Measurements from ENCODE around the gene MYO10.

MYO10 gene

DNA sequence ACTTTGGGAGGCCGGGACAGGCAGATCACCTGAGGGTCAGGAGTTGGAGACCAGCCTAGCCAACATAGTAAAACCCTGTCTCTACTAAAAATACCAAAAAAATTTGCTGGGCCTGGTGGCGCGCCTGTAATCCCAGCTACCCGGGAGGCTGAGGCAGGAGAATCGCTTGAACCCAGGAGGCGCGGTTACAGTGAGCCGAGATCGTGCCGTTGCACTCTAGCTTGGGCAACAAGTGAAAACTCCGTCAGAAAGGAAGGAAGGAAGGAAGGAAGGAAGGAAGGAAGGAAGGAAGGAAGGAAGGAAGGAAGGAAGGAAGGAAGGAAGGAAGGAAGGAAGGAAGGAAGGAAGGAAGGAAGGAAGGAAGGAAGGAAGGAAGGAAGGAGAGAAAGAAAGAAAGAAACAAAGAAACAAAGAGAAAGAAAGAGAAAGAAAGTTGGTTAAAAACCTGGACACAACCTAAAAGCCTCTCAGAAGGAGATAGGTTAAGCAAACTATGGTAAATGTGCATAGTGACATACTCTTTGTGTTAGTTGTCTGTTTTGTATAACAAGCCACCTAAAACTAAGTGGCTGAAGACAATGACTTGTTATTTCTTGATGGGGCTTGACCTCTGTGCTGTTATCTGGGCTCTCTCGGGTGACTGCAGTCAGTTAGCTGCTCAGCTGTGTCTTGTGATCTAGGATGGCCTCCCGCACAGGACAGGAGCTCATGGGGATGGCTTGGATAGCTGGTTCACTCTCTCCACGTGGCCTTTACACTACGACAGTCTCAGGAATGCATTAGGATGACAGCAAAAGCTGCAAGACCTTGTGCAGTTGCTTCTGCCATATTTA lies 8.0 kb upstream of the MYO10 start:
- no peak for DNase-seq

DNA sequence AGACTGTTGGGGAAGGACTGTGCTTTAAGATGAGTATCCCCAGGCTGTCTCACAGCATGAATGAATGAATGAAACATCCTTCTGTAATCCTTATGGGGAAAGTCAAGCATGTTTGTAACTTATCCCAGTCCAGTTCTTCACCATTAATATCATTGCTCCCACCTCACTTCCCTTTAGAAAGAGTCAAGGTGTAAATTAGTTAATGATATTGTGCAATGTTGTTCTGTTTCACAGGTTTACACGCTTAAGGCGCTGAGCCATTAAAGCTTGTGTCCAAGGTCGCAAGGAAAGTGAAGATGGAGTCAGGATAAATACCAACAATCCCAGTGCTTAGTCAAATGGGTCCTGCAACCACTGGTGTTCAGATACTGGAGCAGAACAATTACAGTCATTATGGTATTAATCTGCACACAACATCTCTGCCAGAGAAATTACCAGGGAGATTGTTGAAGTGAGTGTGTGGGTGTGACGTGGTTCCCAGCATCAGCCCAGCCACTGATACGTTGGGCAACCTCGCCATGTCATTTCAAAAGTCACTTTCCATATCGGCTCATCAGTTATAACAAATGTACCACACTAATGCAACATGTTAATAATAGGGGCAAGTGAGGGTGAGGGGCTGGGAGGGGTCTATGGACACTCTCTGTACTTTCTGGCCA lies 1.5 kb upstream of the MYO10 start:
- no peak for DNase-seq

GRCh38 chr5:16936989-16937438 lies 926 bp upstream of the MYO10 start:
- no peak for DNase-seq

- no peak for DNase-seq
Observed at GRCh38 chr5:16935231-16936149, 598 bp downstream of the MYO10 start.

DNA sequence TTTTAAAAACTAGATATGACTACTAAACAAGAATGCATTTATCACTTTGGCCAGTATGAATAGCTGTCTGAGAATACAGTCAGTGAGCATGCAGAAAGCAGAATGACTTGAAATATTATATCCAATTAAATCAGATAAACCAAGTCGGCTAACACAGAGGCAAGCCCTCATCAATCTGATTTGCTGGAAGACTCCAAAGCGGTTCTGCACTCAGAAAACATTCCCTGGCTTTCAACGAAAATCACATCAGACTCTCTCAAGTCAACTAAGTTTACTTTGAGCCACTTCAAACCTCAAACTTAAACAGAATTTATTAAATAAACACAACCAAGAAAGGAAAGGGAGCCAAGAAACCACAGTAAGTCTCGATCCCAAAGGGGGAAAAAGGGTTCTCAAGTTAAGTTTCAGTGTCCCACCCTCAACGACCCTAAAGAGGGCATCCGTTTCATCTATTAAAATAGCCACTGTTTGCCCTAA lies 1.4 kb downstream of the MYO10 start:
- DNase-seq = no peak

DNA sequence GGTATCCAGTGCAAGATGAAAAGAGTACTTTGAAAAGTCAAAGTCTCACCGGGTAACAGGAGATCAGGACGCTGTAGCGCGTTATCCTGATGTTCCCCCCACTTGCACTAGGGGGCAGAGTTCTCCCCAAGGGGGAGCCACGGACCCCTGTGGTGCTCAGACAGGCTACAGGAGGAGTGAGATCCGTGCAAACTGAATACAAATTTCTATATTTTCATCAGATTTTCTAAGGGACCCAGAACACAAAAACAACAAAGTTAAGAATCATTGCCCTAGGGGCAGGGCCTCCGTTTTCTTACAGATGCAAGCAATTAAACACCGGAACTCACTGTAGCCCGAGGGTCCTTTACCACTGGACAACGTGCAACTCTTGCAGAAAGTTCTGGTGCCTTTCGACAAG lies 2.0 kb downstream of the MYO10 start:
- no peak for DNase-seq

- no peak for DNase-seq
Observed at GRCh38 chr5:16933337-16933736, 2.8 kb downstream of the MYO10 start.

GRCh38 chr5:16932401-16932800 lies 3.7 kb downstream of the MYO10 start:
- DNase-seq = no peak

- DNase-seq = no peak
Observed at GRCh38 chr5:16931334-16932110, 4.6 kb downstream of the MYO10 start.

- no peak for DNase-seq
Observed at GRCh38 chr5:16930496-16930895, 5.6 kb downstream of the MYO10 start.

- DNase-seq = no peak
Observed at GRCh38 chr5:16929831-16930230, 6.3 kb downstream of the MYO10 start.

GRCh38 chr5:16929347-16929746 lies 6.7 kb downstream of the MYO10 start:
- DNase-seq = no peak

DNA sequence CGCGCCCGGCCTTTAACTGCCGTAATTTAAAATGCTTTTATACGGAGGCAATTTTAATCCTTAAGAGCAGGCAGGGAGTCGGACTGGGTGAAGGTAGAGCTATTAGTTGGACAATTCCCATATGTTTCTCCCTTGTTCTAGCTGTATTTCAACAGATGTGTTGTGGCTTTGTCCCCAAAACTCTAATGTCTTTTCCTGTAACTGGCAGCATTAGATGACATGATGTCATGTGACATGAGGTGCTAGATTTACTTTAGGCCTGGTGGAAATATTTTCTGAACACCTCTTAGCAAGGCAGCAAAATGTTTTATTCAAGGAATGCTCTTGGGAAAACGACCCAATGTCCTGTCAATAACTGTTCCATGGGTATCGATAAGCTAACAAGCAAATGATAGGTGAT lies 8.5 kb downstream of the MYO10 start:
- DNase-seq = no peak

DNA sequence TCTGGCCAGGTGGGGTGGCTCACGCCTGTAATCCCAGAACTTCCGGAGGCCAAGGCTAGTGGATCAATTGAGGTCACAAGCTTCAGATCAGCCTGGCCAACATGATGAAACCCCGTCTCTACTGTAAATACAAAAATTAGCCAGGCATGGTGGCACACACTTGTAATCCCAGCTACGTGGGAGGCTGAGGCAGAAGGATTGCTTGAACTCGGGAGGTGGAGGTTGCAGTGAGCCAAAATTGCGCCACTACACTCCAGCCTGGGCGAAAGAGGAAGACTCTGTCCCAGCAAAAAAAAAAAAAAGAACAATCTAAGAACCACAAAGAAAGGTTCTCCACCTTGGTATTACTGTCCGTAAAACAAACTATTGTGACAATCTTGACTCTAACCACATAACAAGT lies 9.7 kb downstream of the MYO10 start:
- no peak for DNase-seq

DNA sequence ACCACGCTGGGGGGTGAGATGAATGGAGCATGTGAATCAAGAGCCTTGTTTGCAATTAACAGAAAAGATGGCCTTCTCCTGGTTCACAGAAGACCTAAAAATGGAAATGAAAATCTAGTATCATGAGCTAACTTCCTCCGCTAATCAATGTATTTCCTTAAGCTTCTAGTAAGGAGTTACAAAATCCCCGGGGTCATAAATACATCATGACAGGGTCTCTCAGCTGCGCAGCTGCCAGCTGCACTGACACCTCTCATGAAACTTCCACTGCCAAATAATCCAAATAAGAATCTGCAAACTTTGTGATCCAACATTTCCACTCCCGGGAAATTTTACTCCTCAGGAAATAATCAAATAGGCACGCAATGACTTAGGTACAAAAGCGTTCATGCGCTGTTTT lies 11.9 kb downstream of the MYO10 start:
- no peak for DNase-seq

GRCh38 chr5:16922430-16922829 lies 13.7 kb downstream of the MYO10 start:
- no peak for DNase-seq

GRCh38 chr5:16921211-16921610 lies 14.9 kb downstream of the MYO10 start:
- no peak for DNase-seq

GRCh38 chr5:16920109-16920816 lies 15.8 kb downstream of the MYO10 start:
- no peak for DNase-seq

- no peak for DNase-seq
Observed at GRCh38 chr5:16918891-16919671, 17.0 kb downstream of the MYO10 start.

GRCh38 chr5:16918156-16918555 lies 17.9 kb downstream of the MYO10 start:
- DNase-seq = no peak

Data from activated gamma-delta T cell treated with Interleukin-2 at 50 U/mL for 16 hours (primary cell).